ENCODE measurements around the gene ATP11A. TPM values are rescaled to one million over a fixed set of nuclear protein-coding genes. Genes with fewer than 3 reads are reported as not detected.

ATP11A gene
- total RNA-seq, 1 experiment from 2014 or later: 9.4 TPM

- no peak for DNase-seq (ENCODE audit: low spot score)
- TF ChIP-seq CTCF (conservative IDR thresholded peaks at IDR 0.05; ENCODE audit: low read depth, low read length): no peak
- no peak for TF ChIP-seq EZH2 (IDR thresholded peaks at IDR 0.05; ENCODE audit: borderline replicate concordance, low read depth, low read length, poor library complexity, severe bottlenecking)
- no TSS peak for BruUV-seq (replicated peaks)
- no peak overlapping the region for H3K27ac ChIP-seq (ENCODE audit: low read depth, low read length, poor library complexity, severe bottlenecking)
- peaks cover 7% of the 10 kb centered on the region for H3K4me1 ChIP-seq (ENCODE audit: insufficient read depth, low read length, poor library complexity, severe bottlenecking)
- H3K27me3 ChIP-seq (replicated peaks; ENCODE audit: insufficient read depth, low read depth, low read length, poor library complexity): no peaks in the 10 kb centered on the region
- H3K9me3 ChIP-seq (ENCODE audit: low read depth, low read length, poor library complexity, severe bottlenecking): no peaks in the 10 kb centered on the region
- no peaks in the 10 kb centered on the region for H3K36me3 ChIP-seq (ENCODE audit: insufficient read depth, low read length, poor library complexity, severe bottlenecking)
- intact Hi-C loops (cut with micrococcal nuclease; ENCODE audit: unreplicated experiment): no loop called here
- H3K4me3 ChIP-seq (ENCODE audit: low read depth, low read length, poor library complexity, severe bottlenecking): no peak overlapping the region
- ChIA-PET POLR2A (ENCODE audit: low non-redundant PET) (no interaction called here), CTCF (no interaction called here)
Measured at GRCh38 chr13:112709825-112710783, 20.3 kb downstream of the ATP11A start.

- ChIA-PET CTCF (interaction anchor here (0.5 kb wide), 1 partner anchor 84 kb away, joined by 10 read pairs; no protein-coding TSS in a partner anchor), POLR2A (ENCODE audit: low non-redundant PET) (no interaction called here)
- BruUV-seq (replicated peaks): no TSS peak
- intact Hi-C loops (cut with micrococcal nuclease; ENCODE audit: unreplicated experiment): no loop called here
- DNase-seq (ENCODE audit: low spot score): no peak
- no peak overlapping the region for H3K4me3 ChIP-seq (ENCODE audit: low read depth, low read length, poor library complexity, severe bottlenecking)
- TF ChIP-seq EZH2 (IDR thresholded peaks at IDR 0.05; ENCODE audit: borderline replicate concordance, low read depth, low read length, poor library complexity, severe bottlenecking): no peak
- no peak for TF ChIP-seq CTCF (conservative IDR thresholded peaks at IDR 0.05; ENCODE audit: low read depth, low read length)
- peaks cover 7% of the 10 kb centered on the region for H3K4me1 ChIP-seq (ENCODE audit: insufficient read depth, low read length, poor library complexity, severe bottlenecking)
- no peaks in the 10 kb centered on the region for H3K36me3 ChIP-seq (ENCODE audit: insufficient read depth, low read length, poor library complexity, severe bottlenecking)
- no peaks in the 10 kb centered on the region for H3K9me3 ChIP-seq (ENCODE audit: low read depth, low read length, poor library complexity, severe bottlenecking)
- H3K27ac ChIP-seq (ENCODE audit: low read depth, low read length, poor library complexity, severe bottlenecking): no peak overlapping the region
- H3K27me3 ChIP-seq (replicated peaks; ENCODE audit: insufficient read depth, low read depth, low read length, poor library complexity): no peaks in the 10 kb centered on the region
Measured at GRCh38 chr13:112710855-112711527, 21.2 kb downstream of the ATP11A start.

DNA sequence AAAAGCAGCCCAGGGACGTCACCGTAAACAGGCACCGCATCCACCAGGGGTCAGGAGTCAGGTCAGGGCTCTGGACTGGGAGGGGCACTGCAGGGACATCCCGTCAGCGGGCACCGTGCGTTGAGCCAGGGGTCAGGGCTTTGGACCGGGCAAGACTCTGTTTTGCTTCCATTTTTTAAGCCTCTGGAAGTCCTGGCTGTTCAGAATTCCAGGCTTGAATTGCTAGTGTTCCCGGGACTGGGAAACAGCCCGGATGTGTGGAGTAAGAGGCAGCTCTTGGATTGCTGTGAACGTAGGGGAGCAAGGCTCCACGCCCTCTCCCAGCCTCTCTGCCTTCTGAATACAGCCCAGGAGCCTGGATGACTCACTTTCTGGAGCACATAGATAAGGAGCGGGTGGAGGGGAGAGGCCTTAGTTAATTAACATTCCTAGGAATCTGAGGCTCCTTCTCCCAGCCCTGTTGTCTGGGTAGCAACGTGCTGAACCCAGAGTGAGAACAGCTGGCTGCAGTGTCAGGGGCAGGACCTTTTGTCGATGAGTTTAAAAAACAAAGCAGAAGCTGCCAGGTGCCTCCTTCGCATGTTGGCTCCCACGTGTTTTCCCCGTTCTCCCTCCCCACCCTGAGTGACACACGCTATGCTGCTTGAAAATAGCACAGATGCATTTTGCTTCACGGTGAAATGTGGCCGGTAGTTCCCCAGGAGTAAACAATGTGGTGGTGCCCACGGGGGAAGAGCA, 21.9 kb downstream of the ATP11A start:
- no TSS peak for BruUV-seq (replicated peaks)
- intact Hi-C loops (cut with micrococcal nuclease; ENCODE audit: unreplicated experiment): no loop called here
- no peaks in the 10 kb centered on the region for H3K36me3 ChIP-seq (ENCODE audit: insufficient read depth, low read length, poor library complexity, severe bottlenecking)
- H3K27me3 ChIP-seq (replicated peaks; ENCODE audit: insufficient read depth, low read depth, low read length, poor library complexity): no peaks in the 10 kb centered on the region
- no peak overlapping the region for H3K4me3 ChIP-seq (ENCODE audit: low read depth, low read length, poor library complexity, severe bottlenecking)
- peaks cover 7% of the 10 kb centered on the region for H3K4me1 ChIP-seq (ENCODE audit: insufficient read depth, low read length, poor library complexity, severe bottlenecking)
- POLR2A ChIA-PET (ENCODE audit: low non-redundant PET): no interaction called here
- no peaks in the 10 kb centered on the region for H3K9me3 ChIP-seq (ENCODE audit: low read depth, low read length, poor library complexity, severe bottlenecking)
- CTCF ChIA-PET: interaction anchor here (0.5 kb wide), 1 partner anchor 85 kb away, joined by 10 read pairs; no protein-coding TSS in a partner anchor
- peak; percentile 75 for DNase-seq (ENCODE audit: low spot score)
- TF ChIP-seq CTCF (conservative IDR thresholded peaks at IDR 0.05; ENCODE audit: low read depth, low read length) (no peak), EZH2 (IDR thresholded peaks at IDR 0.05; ENCODE audit: borderline replicate concordance, low read depth, low read length, poor library complexity, severe bottlenecking) (no peak)
- no peak overlapping the region for H3K27ac ChIP-seq (ENCODE audit: low read depth, low read length, poor library complexity, severe bottlenecking)
